SK-N-SH (cell line): ENCODE results near the gene PUDP.

Experiments used
- CTCF ChIP-seq: fragments of 200-600 bp; sonication (generic); IDR thresholded peaks from 2 replicates; pipeline ENCODE4 v1.6.1; 2017; ENCODE audit warnings: antibody characterized with exemption, mild to moderate bottlenecking, moderate library complexity
- EP300 ChIP-seq, 2 experiments: IDR thresholded peaks; 2 replicates each; pipeline versions ENCODE4 v1.4.0 to v1.6.1; 2012; ENCODE audit warnings: borderline replicate concordance in 1 of 2, low read depth in 1 of 2, low read length in 1 of 2
- GATA2 ChIP-seq: sonication (generic); formaldehyde crosslinking; IDR thresholded peaks from 2 replicates; pipeline ENCODE4 v1.5.0; 2020; ENCODE audit warnings: mild to moderate bottlenecking, missing genetic modification reagents
- MAX ChIP-seq: IDR thresholded peaks from 2 replicates; pipeline ENCODE4 v1.4.0; 2012; ENCODE audit warnings: low read depth
- POLR2AphosphoS5 ChIP-seq: IDR thresholded peaks from 2 replicates; pipeline ENCODE4 v1.6.1; 2012; ENCODE audit warnings: low read depth, low read length
- RCOR1 ChIP-seq: fragments of 150-350 bp; IDR thresholded peaks from 2 replicates; pipeline ENCODE4 v1.6.1; 2017; ENCODE audit warnings: antibody characterized with exemption, low read length
- SIN3A ChIP-seq: IDR thresholded peaks from 2 replicates; pipeline ENCODE4 v1.6.1; 2012; ENCODE audit warnings: low read depth, mild to moderate bottlenecking, low read length, moderate library complexity, borderline replicate concordance
- TCF12 ChIP-seq: IDR thresholded peaks from 2 replicates; pipeline ENCODE4 v1.4.0; 2012
- USF2 ChIP-seq: fragments of 150-350 bp; IDR thresholded peaks from 2 replicates; pipeline ENCODE4 v1.6.1; 2017; ENCODE audit warnings: antibody characterized with exemption, low read length, low read depth, borderline replicate concordance
- YY1 ChIP-seq: IDR thresholded peaks from 2 replicates; pipeline ENCODE4 v1.4.0; 2012; ENCODE audit warnings: low read depth, mild to moderate bottlenecking
- ZBTB33 ChIP-seq: IDR thresholded peaks from 2 replicates; pipeline ENCODE4 v1.4.0; 2012; ENCODE audit warnings: low read depth, borderline replicate concordance
- TF ChIP-seq, protein P1 (sequence below): IDR thresholded peaks from 2 replicates; pipeline ENCODE4; 2012
- TF ChIP-seq, protein P2 (sequence below): IDR thresholded peaks from 2 replicates; pipeline ENCODE4 v1.4.0; 2012; ENCODE audit warnings: low read depth, borderline replicate concordance
- TF ChIP-seq, protein P3 (sequence below): IDR thresholded peaks from 2 replicates; pipeline ENCODE4 v1.6.1; 2012; ENCODE audit warnings: mild to moderate bottlenecking, low read depth, low read length, moderate library complexity

DNA sequence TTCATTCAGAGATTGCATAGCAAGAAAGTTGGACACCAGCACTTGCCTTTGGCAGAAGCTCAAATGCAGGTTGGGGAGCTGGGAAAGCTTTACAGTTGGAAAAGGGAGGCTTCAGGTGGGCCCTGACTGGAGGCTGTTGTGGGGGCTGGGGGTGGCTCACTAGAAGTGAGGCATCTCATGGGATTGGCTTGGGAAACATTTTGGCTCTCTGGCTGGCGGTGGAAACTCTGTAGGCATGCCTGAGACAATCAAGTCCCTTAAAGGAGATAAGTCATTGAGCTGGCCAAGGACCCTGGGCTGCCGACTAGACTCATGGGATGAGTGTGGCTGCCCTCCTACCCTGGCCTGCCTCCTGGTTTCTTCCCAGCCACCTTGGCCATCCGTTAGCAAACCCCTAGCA is 31.9 kb downstream of the PUDP start:
- TF ChIP-seq CTCF (no peak), MAX (no peak), SIN3A (no peak), YY1 (no peak), ZBTB33 (no peak), TCF12 (no peak), POLR2AphosphoS5 (no peak), RCOR1 (no peak), GATA2 (no peak), EP300 (IDR thresholded peaks at IDR 0.05; ENCODE audit: borderline replicate concordance in 1 of 2, low read depth in 1 of 2, low read length in 1 of 2) (no peak), USF2 (no peak)
- TF ChIP-seq, protein P1, sequence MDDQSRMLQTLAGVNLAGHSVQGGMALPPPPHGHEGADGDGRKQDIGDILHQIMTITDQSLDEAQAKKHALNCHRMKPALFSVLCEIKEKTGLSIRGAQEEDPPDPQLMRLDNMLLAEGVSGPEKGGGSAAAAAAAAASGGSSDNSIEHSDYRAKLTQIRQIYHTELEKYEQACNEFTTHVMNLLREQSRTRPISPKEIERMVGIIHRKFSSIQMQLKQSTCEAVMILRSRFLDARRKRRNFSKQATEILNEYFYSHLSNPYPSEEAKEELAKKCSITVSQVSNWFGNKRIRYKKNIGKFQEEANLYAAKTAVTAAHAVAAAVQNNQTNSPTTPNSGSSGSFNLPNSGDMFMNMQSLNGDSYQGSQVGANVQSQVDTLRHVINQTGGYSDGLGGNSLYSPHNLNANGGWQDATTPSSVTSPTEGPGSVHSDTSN = no peak
- TF ChIP-seq, protein P2, sequence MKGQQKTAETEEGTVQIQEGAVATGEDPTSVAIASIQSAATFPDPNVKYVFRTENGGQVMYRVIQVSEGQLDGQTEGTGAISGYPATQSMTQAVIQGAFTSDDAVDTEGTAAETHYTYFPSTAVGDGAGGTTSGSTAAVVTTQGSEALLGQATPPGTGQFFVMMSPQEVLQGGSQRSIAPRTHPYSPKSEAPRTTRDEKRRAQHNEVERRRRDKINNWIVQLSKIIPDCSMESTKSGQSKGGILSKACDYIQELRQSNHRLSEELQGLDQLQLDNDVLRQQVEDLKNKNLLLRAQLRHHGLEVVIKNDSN = no peak
- TF ChIP-seq, protein P3, sequence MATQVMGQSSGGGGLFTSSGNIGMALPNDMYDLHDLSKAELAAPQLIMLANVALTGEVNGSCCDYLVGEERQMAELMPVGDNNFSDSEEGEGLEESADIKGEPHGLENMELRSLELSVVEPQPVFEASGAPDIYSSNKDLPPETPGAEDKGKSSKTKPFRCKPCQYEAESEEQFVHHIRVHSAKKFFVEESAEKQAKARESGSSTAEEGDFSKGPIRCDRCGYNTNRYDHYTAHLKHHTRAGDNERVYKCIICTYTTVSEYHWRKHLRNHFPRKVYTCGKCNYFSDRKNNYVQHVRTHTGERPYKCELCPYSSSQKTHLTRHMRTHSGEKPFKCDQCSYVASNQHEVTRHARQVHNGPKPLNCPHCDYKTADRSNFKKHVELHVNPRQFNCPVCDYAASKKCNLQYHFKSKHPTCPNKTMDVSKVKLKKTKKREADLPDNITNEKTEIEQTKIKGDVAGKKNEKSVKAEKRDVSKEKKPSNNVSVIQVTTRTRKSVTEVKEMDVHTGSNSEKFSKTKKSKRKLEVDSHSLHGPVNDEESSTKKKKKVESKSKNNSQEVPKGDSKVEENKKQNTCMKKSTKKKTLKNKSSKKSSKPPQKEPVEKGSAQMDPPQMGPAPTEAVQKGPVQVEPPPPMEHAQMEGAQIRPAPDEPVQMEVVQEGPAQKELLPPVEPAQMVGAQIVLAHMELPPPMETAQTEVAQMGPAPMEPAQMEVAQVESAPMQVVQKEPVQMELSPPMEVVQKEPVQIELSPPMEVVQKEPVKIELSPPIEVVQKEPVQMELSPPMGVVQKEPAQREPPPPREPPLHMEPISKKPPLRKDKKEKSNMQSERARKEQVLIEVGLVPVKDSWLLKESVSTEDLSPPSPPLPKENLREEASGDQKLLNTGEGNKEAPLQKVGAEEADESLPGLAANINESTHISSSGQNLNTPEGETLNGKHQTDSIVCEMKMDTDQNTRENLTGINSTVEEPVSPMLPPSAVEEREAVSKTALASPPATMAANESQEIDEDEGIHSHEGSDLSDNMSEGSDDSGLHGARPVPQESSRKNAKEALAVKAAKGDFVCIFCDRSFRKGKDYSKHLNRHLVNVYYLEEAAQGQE = no peak
